ENCODE results near the gene HK1. TPM values are rescaled to one million over a fixed set of nuclear protein-coding genes. Genes with fewer than 3 reads are reported as not detected.

Gene HK1
- total and polyA plus RNA-seq, 2 of the 13 experiments (the other 11 are each of a cell fraction or from before 2014, with no cell fraction given) = 0.29 to 1.5 TPM

- TF ChIP-seq, protein P1, sequence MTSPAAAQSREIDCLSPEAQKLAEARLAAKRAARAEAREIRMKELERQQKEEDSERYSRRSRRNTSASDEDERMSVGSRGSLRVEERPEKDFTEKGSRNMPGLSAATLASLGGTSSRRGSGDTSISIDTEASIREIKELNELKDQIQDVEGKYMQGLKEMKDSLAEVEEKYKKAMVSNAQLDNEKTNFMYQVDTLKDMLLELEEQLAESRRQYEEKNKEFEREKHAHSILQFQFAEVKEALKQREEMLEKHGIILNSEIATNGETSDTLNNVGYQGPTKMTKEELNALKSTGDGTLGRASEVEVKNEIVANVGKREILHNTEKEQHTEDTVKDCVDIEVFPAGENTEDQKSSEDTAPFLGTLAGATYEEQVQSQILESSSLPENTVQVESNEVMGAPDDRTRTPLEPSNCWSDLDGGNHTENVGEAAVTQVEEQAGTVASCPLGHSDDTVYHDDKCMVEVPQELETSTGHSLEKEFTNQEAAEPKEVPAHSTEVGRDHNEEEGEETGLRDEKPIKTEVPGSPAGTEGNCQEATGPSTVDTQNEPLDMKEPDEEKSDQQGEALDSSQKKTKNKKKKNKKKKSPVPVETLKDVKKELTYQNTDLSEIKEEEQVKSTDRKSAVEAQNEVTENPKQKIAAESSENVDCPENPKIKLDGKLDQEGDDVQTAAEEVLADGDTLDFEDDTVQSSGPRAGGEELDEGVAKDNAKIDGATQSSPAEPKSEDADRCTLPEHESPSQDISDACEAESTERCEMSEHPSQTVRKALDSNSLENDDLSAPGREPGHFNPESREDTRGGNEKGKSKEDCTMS (CRISPR knock-in tag; conservative IDR thresholded peaks at IDR 0.05) = no peak
Measured at GRCh38 chr10:69352569-69353264, 74.4 kb downstream of the HK1 start (continued).

- intact Hi-C loops (cut with micrococcal nuclease; ENCODE audit: unreplicated experiment) = no loop called here
- H3K4me2 ChIP-seq (ENCODE audit: low read depth, low read length) = no peak overlapping the region
- H3K27ac ChIP-seq (ENCODE audit: extremely low read length, insufficient read depth, low read length) = no peak overlapping the region
- no peak overlapping the region for H3K4me3 ChIP-seq (replicated peaks in 1 of 3; ENCODE audit: insufficient read depth in 1 of 3, low read depth in 2 of 3, low read length in 3 of 3)
- in situ Hi-C loops (cut with HindIII; ENCODE audit: extremely low pct_ligation_motif_present, low pct_unique_long_range_greater_than_20kb) = no loop called here
- ChIA-PET POLR2A (no interaction called here), CTCF (ENCODE audit: low intra/inter-chr PET ratio, low total read pairs) (no interaction called here)
- no peaks in the 10 kb centered on the region for H3K36me3 ChIP-seq (replicated peaks in 1 of 2; ENCODE audit: control insufficient read depth in 1 of 2, insufficient read depth in 2 of 2, low read length in 2 of 2)
- no peak for TF ChIP-seq AGO1 (IDR thresholded peaks at IDR 0.05; ENCODE audit: low read depth, low read length, poor library complexity, severe bottlenecking)
- no peak for TF ChIP-seq ZNF7 (CRISPR knock-in tag; IDR thresholded peaks at IDR 0.05)
- no peak for TF ChIP-seq ZNF776 (CRISPR knock-in tag; IDR thresholded peaks at IDR 0.05)
- TF ChIP-seq REPIN1 (CRISPR knock-in tag; IDR thresholded peaks at IDR 0.05; ENCODE audit: borderline replicate concordance, low read depth) = no peak
- no peak for TF ChIP-seq MATR3 (CRISPR knock-in tag; IDR thresholded peaks at IDR 0.05)
- TF ChIP-seq ZNF878 (CRISPR knock-in tag; IDR thresholded peaks at IDR 0.05) = no peak
- DNase-seq (ENCODE audit: low spot score) (no peak), ATAC-seq (no peak), FAIRE-seq (no peak)
- H4K20me1 ChIP-seq (ENCODE audit: insufficient read depth, low read length) = no peaks in the 10 kb centered on the region
- H3K9me3 ChIP-seq (ENCODE audit: low read length) = no peaks in the 10 kb centered on the region
- BruUV-seq (replicated peaks) = no TSS peak
- H3K79me2 ChIP-seq (ENCODE audit: insufficient read depth, low read length) = no peaks in the 10 kb centered on the region
- no peaks in the 10 kb centered on the region; a peak in 2 of 5 replicates for H3K27me3 ChIP-seq (ENCODE audit: control insufficient read depth in 1 of 2, insufficient read depth in 2 of 2, low read length in 2 of 2)
- no peaks in the 10 kb centered on the region for H3K4me1 ChIP-seq (ENCODE audit: insufficient read depth, low read length)
- H2AFZ ChIP-seq (ENCODE audit: low read length) = no peak overlapping the region
- no peak overlapping the region for H3K9ac ChIP-seq (ENCODE audit: insufficient read depth, low read depth, low read length)
- 44% methylated on average over 8 of the region's 8 CpGs for WGBS (ENCODE audit: low lambda C conversion rate)
Measured at GRCh38 chr10:69353977-69354635, 75.8 kb downstream of the HK1 start.

Measured in HepG2 (cell line).